ENCODE data around the gene CCDC102B.

The CCDC102B gene

GRCh38 chr18:68800075-68800474, 2.2 kb downstream of the CCDC102B start:
- Histone ChIP-seq H3K36me3 (ENCODE audit: insufficient read depth) (no peaks in the 10 kb centered on the region), H4K20me1 (ENCODE audit: insufficient read depth) (no peaks in the 10 kb centered on the region), H2AFZ (ENCODE audit: low read depth) (no peak overlapping the region), H3K4me2 (no peak overlapping the region), H3K4me1 (ENCODE audit: low read depth, poor library complexity, severe bottlenecking) (no peaks in the 10 kb centered on the region), H3K9ac (no peak overlapping the region), H3K27ac (no peak overlapping the region), H3K4me3 (IDR thresholded peaks at IDR 0.05; ENCODE audit: insufficient read depth, low read depth, low read length) (no peak overlapping the region), H3K79me2 (ENCODE audit: insufficient read depth, low read depth) (no peaks in the 10 kb centered on the region), H3K27me3 (ENCODE audit: insufficient read depth, low read depth) (no peaks in the 10 kb centered on the region)
- TF ChIP-seq, protein P1, sequence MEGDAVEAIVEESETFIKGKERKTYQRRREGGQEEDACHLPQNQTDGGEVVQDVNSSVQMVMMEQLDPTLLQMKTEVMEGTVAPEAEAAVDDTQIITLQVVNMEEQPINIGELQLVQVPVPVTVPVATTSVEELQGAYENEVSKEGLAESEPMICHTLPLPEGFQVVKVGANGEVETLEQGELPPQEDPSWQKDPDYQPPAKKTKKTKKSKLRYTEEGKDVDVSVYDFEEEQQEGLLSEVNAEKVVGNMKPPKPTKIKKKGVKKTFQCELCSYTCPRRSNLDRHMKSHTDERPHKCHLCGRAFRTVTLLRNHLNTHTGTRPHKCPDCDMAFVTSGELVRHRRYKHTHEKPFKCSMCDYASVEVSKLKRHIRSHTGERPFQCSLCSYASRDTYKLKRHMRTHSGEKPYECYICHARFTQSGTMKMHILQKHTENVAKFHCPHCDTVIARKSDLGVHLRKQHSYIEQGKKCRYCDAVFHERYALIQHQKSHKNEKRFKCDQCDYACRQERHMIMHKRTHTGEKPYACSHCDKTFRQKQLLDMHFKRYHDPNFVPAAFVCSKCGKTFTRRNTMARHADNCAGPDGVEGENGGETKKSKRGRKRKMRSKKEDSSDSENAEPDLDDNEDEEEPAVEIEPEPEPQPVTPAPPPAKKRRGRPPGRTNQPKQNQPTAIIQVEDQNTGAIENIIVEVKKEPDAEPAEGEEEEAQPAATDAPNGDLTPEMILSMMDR (conservative IDR thresholded peaks at IDR 0.05; ENCODE audit: low read depth, low read length): no peak

- H2AFZ ChIP-seq (ENCODE audit: low read depth): no peak overlapping the region
- no peaks in the 10 kb centered on the region for H3K4me1 ChIP-seq (ENCODE audit: low read depth, poor library complexity, severe bottlenecking)
- H3K79me2 ChIP-seq (ENCODE audit: insufficient read depth, low read depth): no peaks in the 10 kb centered on the region
- H3K27ac ChIP-seq: no peak overlapping the region
- H3K4me2 ChIP-seq: no peak overlapping the region
- no peaks in the 10 kb centered on the region for H4K20me1 ChIP-seq (ENCODE audit: insufficient read depth)
- H3K9ac ChIP-seq: no peak overlapping the region
- TF ChIP-seq, protein P1 (conservative IDR thresholded peaks at IDR 0.05; ENCODE audit: low read depth, low read length): no peak
- no peaks in the 10 kb centered on the region for H3K36me3 ChIP-seq (ENCODE audit: insufficient read depth)
- H3K27me3 ChIP-seq (ENCODE audit: insufficient read depth, low read depth): no peaks in the 10 kb centered on the region
- H3K4me3 ChIP-seq (IDR thresholded peaks at IDR 0.05; ENCODE audit: insufficient read depth, low read depth, low read length): no peak overlapping the region
Measured at GRCh38 chr18:68803356-68803755, 5.5 kb downstream of the CCDC102B start.

DNA sequence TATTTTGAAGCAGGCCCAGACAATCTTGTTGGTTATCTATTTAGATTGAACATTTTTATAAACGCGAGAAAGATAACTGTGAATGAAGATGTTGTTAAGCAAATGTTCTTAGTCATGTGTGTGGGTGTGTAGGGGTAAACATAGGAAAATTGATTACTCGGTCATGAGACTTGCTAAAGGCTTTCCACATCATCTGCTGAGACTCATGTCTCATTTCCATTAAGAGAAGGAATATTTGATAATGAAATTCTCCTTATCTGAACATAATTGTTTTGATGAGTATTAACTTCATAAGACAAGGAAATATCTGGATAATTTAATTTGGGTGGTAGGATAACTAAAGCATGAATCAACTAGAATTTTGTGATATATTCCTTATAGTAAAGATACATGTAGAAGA, 19.7 kb downstream of the CCDC102B start:
- TF ChIP-seq, protein P1 (conservative IDR thresholded peaks at IDR 0.05; ENCODE audit: low read depth, low read length): no peak
- Histone ChIP-seq H3K4me2 (no peak overlapping the region), H3K27me3 (ENCODE audit: insufficient read depth, low read depth) (no peaks in the 10 kb centered on the region), H3K4me1 (ENCODE audit: low read depth, poor library complexity, severe bottlenecking) (no peaks in the 10 kb centered on the region), H3K36me3 (ENCODE audit: insufficient read depth) (no peaks in the 10 kb centered on the region; the same call in 1 of the 2 replicates), H3K79me2 (ENCODE audit: insufficient read depth, low read depth) (no peaks in the 10 kb centered on the region), H3K9ac (no peak overlapping the region), H3K4me3 (IDR thresholded peaks at IDR 0.05; ENCODE audit: insufficient read depth, low read depth, low read length) (no peak overlapping the region), H2AFZ (ENCODE audit: low read depth) (no peak overlapping the region), H4K20me1 (ENCODE audit: insufficient read depth) (no peaks in the 10 kb centered on the region), H3K27ac (no peak overlapping the region)

DNA sequence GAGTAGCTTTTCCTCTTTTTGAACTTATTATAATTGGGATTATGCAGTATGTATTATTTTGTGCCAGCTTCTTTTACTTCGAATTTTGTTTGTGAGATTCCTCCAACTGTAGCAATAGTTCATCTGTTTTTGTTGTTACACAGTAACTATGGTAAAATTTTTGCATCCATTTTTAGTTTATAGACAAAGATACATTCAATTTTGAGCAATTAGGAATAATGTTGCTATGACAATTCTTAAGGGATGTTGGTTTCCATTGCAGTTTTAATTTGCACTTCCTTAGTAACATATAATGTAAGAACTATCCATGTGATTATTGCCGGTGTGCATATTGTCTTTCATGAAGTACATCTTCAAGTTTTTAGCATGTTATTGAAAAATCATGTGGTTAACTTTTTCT, 20.7 kb downstream of the CCDC102B start:
- Histone ChIP-seq H3K27me3 (ENCODE audit: insufficient read depth, low read depth) (no peaks in the 10 kb centered on the region), H3K4me3 (IDR thresholded peaks at IDR 0.05; ENCODE audit: insufficient read depth, low read depth, low read length) (no peak overlapping the region), H3K4me1 (ENCODE audit: low read depth, poor library complexity, severe bottlenecking) (no peaks in the 10 kb centered on the region), H3K36me3 (ENCODE audit: insufficient read depth) (no peaks in the 10 kb centered on the region; the same call in 1 of the 2 replicates), H4K20me1 (ENCODE audit: insufficient read depth) (no peaks in the 10 kb centered on the region), H3K79me2 (ENCODE audit: insufficient read depth, low read depth) (no peaks in the 10 kb centered on the region), H2AFZ (ENCODE audit: low read depth) (no peak overlapping the region), H3K27ac (no peak overlapping the region), H3K9ac (no peak overlapping the region), H3K4me2 (no peak overlapping the region)
- TF ChIP-seq, protein P1 (conservative IDR thresholded peaks at IDR 0.05; ENCODE audit: low read depth, low read length): no peak

Measured in KMS-11 (cell line).